Esophagus squamous epithelium (tissue), 4 donors: Measurements from ENCODE around the gene HELZ.

Experiments
- POLR2A ChIP-seq, 4 donors: fragments of 450-650 bp; IDR thresholded peaks; one replicate each; pipeline ENCODE4 v1.6.1; 2017; ENCODE audit warnings: antibody characterized with exemption in 4 of 4, mild to moderate bottlenecking in 4 of 4, moderate library complexity in 3 of 4
- TF ChIP-seq, protein P1 (sequence below), 6 experiments: fragments of 450-650 bp in 4 of 6; fragments of 200-600 bp in 2 of 6; sonication (generic) in 2 of 6; IDR thresholded peaks; one replicate each; pipeline ENCODE4 v1.5.1; 2016 to 2019; ENCODE audit warnings: antibody characterized with exemption in 6 of 6, mild to moderate bottlenecking in 4 of 6, moderate library complexity in 4 of 6

DNA sequence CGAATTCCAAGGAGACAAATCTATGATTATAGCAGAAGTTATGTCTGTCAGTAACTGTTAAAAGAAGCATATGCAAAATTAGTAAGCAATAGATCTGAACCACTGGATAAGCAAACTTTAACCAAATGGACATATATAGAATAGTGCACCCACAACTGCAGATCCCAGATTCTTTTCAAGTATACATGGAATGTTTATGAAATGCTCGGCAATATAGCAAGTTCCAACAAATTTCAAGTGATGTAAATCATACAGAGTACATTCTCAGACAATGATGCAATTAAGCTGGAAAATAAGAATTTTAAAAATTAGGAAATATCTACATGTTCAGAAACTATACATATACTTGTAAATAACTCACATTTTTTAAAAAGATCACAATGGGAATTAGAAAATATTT, 8.4 kb upstream of the HELZ start:
- TF ChIP-seq, protein P1, sequence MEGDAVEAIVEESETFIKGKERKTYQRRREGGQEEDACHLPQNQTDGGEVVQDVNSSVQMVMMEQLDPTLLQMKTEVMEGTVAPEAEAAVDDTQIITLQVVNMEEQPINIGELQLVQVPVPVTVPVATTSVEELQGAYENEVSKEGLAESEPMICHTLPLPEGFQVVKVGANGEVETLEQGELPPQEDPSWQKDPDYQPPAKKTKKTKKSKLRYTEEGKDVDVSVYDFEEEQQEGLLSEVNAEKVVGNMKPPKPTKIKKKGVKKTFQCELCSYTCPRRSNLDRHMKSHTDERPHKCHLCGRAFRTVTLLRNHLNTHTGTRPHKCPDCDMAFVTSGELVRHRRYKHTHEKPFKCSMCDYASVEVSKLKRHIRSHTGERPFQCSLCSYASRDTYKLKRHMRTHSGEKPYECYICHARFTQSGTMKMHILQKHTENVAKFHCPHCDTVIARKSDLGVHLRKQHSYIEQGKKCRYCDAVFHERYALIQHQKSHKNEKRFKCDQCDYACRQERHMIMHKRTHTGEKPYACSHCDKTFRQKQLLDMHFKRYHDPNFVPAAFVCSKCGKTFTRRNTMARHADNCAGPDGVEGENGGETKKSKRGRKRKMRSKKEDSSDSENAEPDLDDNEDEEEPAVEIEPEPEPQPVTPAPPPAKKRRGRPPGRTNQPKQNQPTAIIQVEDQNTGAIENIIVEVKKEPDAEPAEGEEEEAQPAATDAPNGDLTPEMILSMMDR (IDR thresholded peaks at IDR 0.05), result no peak
- TF ChIP-seq POLR2A (IDR thresholded peaks at IDR 0.05), result no peak
